Fibroblast of the aortic adventitia (primary cell): Measurements from ENCODE around the gene MPV17L2. TPM values are rescaled to one million over a fixed set of nuclear protein-coding genes. Genes with fewer than 3 reads are reported as not detected.

ENCODE experiments used
- DNase-seq: peaks from one replicate; pipeline ENCODE4 v3.0.0-alpha.2; 2010; ENCODE audit warnings: low read depth
- H3K4me3 ChIP-seq: 2 replicates; pipeline ENCODE4 v1.5.1; 2011; ENCODE audit warnings: low read depth, mild to moderate bottlenecking, control low read depth, low read length, moderate library complexity
- total RNA-seq: library from RNA; depleted of rRNA; stranded (reverse); fragments of >200 nt; gene quantifications from 2 replicates; pipeline ENCODE4 v1.2.3, GENCODE V29; 2012; ENCODE audit warnings: low replicate concordance
- TF ChIP-seq, protein P1 (sequence below): IDR thresholded peaks from 2 replicates; pipeline ENCODE4 v1.5.1; 2011; ENCODE audit warnings: mild to moderate bottlenecking, low read length, control low read depth, inconsistent platforms; ENCODE audit not compliant: insufficient read depth

Gene MPV17L2
- total RNA-seq, 1 donor: 11.7 TPM

DNA sequence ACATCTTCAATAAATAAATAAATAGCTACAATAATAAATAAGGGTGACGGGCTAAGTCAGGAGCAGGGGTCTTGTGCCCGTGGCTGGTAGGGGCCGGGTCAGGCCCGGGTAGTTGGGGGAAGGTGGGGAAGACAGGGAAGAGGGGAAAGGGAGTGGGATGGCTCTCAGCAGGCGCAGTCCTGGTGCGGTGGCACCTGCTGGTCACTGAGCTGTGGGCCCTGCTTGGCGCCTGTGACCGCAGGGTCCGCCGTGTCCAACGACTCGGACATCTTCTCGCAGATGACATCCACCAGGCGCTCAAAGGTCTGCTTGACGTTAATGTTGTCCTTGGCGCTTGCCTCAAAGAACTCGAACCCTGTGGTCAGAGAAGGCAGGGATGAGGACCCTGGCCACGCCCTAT, 4.3 kb downstream of the MPV17L2 start:
- no peak for DNase-seq
- TF ChIP-seq, protein P1, sequence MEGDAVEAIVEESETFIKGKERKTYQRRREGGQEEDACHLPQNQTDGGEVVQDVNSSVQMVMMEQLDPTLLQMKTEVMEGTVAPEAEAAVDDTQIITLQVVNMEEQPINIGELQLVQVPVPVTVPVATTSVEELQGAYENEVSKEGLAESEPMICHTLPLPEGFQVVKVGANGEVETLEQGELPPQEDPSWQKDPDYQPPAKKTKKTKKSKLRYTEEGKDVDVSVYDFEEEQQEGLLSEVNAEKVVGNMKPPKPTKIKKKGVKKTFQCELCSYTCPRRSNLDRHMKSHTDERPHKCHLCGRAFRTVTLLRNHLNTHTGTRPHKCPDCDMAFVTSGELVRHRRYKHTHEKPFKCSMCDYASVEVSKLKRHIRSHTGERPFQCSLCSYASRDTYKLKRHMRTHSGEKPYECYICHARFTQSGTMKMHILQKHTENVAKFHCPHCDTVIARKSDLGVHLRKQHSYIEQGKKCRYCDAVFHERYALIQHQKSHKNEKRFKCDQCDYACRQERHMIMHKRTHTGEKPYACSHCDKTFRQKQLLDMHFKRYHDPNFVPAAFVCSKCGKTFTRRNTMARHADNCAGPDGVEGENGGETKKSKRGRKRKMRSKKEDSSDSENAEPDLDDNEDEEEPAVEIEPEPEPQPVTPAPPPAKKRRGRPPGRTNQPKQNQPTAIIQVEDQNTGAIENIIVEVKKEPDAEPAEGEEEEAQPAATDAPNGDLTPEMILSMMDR: no peak
- no peak overlapping the region for H3K4me3 ChIP-seq

DNA sequence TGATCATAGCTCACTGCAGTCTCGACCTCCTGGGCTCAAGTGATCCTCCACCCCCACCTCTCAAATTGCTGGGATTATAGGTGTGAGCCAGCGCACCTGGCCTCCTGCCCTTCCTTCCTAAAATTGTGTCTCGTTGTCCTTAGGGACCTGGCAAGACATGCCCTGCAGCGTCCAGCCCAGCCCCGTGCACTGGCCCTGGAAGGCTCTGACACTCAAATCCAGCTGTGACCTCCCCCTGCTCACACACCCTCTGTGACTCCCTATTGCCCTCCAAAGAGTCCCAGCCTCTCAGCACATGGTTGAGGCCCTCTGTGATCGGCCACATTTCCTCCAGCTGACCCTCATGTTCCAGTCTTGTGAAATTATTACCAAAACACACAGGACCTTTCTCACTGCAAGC, 4.9 kb downstream of the MPV17L2 start:
- TF ChIP-seq, protein P1: no peak
- H3K4me3 ChIP-seq: no peak overlapping the region

DNA sequence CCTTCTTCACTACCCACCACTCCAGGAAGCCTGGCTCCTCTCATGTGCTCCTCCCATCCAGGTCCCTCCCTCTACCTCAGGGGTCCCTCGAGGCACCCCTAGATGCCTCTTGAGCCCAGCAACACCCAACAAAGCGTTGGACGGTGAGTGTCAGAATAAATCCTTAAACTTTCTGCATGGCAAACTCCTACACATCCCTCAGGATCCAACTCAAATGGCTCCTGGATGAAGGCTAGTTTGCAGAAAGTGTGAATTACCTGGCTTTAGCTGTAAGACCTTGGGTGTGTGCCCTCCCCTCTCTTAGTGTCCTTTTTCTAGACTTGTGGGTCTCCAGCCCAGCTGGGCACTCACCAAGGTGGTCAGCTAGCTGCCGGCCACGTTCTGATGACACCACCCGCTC, 5.4 kb downstream of the MPV17L2 start:
- TF ChIP-seq, protein P1: no peak
- DNase-seq: no peak
- no peak overlapping the region for H3K4me3 ChIP-seq

More for the DNA sequence above, 4.9 kb downstream of the MPV17L2 start:
- DNase-seq: no peak

DNA sequence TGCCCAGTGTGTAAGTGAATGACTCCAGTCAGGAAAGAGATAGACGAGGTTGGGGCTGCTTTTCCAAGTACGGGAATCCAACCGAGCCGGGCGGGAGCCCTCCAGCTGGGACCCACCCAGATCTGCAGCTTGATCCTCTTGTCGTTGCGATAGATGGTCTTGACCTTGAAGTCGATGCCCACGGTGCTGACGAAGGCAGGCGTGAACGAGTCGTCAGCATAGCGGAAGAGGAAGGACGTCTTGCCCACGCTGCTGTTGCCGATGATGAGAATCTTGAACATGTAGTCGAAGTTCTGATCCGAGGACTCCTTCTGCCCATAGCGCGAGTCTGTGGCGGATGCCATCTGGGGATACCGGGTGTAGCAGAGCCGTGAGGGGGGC, 9.4 kb downstream of the MPV17L2 start:
- peak overlapping the region; percentile 97 for H3K4me3 ChIP-seq
- DNase-seq: no peak
- TF ChIP-seq, protein P1: no peak

- peak overlapping the region; percentile 97 for H3K4me3 ChIP-seq
- no peak for DNase-seq
- TF ChIP-seq, protein P1: peak; percentile 44
Measured at GRCh38 chr19:18202778-18203407, 9.9 kb downstream of the MPV17L2 start.

DNA sequence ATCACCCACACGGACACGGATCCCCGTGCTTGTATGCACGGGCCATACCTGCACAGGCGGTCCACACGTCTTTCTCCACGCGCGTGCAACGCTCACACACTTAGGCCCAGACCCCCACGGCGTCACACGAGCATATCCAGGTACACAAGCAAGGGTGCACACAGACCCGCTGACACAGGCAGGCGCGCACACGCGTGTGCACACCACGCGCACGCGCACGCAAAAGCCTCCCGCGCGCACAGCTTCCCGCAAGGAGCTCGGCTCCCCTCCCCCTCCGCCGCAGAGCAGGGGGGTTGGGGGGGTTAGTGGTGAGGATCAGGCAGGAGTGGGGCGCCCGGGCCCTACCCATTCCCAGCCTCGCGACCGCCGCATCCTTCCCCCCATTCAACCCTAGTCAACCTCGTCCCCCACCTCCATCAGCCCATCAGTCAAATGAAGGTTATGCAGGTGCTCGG, 10.4 kb downstream of the MPV17L2 start:
- no peak for DNase-seq

More for the DNA sequence above, 10.4 kb downstream of the MPV17L2 start:
- TF ChIP-seq, protein P1: no peak
- H3K4me3 ChIP-seq: peak overlapping the region; percentile 97
